Stimulated activated CD8-positive, alpha-beta memory T cell treated with anti-CD3 and anti-CD28 coated beads, Interleukin-4, amount 100 ng/mL, for 48 hours (primary cell): ENCODE data around the gene MYO15A.
A peak's percentile ranks its signal among the peaks of the same experiment; 100 is the strongest.

ENCODE experiments used
- DNase-seq: peaks from one replicate; pipeline ENCODE4 v3.0.0-alpha.2; 2020

MYO15A gene

DNA sequence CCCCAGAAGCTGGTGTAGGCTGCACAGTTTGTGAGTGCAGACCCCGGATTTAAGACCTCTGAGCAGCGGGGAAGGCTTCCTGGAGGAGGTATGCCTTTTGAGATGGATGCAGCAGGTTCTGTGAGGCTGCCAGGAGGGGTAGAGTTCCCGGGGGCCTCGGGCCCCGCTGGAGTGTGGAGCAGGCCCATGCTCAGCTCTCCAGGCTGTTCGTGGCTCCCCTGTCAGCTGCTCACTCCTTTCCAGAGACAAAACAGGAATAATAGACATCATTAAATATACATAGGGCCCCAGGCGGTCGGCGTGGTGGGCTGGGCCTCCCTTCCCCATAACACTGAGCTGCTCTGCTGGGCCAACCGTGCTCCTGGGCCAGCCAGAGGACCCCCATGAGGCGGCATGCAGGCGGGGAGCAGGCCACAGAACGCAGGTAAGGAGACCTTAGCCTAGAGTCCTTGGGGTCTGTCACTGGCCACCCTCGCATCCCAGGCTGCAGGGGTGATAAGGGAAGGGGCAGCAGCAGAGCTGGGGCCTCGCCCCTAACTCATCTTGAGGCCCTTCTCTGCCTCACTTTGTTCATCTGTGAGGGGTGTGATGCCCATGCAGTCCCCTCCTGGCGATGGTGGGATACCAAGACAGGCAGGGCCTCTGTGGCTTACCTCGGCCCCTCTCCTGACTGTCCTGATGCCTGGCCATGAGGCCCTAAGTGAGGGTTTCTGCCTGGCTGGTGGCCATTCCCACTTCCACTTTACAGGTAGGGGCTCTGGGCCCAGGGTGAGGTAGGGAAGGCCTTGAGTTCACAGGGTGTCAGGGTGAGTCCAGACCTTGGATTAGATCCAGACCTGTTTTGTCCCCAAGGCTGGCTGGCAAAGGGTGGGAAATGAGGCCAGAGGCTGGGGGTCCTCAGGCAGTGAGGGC lies at the start of gene MYO15A:
TSS of gene MYO15A (plus strand) at position 356 of the 912 bp plus-strand sequence. CDS start 10,045 bp downstream, outside the sequence.
- no peak for DNase-seq

DNA sequence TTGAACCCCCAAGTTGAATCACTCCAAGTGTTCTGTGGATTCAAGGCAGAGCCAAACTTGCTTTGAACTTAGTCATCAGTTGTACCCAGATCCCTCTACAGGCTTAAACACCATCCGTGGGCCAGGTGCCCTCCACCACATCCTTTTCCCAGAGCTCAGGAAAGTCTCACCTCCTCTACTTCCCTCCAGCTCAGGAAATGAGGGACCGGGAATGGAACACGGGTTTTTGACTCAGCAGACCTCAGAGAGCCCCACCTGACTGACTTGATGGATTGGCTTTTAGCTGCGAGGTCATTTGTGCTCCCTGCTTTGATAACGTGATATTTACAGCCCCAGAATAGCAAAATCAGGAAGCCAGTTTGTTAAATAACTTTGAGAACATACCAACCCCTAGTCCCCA lies 49.3 kb upstream of the MYO15A start:
- DNase-seq, result no peak

DNA sequence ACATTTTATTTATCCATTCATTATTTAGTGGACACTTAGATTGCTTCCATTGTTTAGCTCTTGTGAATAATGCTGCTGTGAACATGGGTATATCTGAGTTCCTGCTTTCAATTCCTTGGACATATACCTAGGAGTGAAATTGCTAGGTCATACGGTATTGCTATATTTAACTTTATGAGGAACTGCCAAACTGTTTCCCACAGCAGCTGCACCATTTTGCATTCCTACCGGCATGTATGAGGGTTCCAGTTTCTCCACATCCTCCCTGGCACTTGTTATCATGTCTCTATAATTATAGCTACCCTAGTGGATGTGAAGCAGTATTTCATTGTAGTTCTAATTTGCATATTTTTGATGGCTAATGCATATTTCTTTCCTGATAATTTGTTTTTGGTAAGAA lies 44.5 kb upstream of the MYO15A start:
- DNase-seq, result no peak

- no peak for DNase-seq
Observed at GRCh38 chr17:18065546-18065945, 43.0 kb upstream of the MYO15A start.

GRCh38 chr17:18066866-18067265 lies 41.7 kb upstream of the MYO15A start:
- no peak for DNase-seq

GRCh38 chr17:18069101-18069500 lies 39.5 kb upstream of the MYO15A start:
- no peak for DNase-seq

DNA sequence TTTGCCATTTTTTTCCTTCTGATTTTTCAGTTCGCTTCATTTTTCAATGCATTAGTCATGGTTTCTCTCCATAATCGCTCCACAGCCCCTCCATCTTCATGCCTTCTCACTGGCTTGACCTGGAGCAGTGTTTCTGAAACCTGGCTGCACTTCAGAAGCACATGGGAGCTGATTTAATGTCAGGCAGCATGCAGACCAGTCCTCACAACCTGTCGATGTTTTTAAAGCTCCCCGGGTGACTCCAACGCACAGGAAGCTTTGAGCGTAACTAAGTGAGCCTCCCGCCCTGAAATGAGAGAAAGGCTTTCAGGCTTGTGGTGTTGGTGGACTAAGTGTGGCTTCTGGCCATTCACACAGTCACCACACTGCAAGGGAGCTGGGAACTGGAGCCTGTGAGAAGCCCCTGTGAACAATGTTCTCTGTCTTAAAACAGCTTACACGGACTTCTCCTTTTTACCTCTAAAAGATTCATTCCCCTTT lies 37.7 kb upstream of the MYO15A start:
- no peak for DNase-seq

GRCh38 chr17:18071751-18072150 lies 36.8 kb upstream of the MYO15A start:
- DNase-seq, result no peak

DNA sequence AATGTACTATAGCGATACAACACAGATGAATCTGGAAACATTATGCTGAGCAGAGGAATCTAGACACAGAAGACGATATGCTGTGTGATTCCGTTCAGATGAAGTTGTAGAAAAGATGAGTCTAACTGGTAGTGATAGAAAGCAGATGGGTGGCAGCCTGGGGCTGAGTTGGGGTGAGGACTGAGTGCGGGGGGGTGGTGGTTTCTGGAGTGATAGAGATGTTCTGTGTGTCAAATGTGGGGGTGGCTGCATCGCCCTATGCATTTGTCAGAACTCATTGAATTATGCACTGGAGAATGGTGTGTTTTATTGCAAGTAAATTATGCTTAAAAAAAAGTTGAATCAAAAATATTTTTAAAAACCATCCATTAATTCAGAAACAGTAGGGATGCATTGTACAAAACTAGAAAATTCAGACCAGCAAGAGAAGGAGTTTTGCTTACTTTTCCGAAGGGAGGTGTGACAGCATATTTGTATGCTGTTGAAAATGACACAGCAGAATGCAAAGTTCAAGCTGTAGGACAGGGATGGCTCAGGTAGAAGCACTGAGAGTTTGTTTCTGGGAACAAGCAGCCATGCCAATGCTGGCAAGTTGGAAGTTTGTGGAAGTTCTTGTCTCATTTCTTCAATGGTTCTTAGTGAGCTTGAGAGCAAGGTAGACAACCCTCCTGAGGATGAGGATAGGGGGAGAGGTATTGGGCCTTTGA lies 33.8 kb upstream of the MYO15A start:
- no peak for DNase-seq

DNA sequence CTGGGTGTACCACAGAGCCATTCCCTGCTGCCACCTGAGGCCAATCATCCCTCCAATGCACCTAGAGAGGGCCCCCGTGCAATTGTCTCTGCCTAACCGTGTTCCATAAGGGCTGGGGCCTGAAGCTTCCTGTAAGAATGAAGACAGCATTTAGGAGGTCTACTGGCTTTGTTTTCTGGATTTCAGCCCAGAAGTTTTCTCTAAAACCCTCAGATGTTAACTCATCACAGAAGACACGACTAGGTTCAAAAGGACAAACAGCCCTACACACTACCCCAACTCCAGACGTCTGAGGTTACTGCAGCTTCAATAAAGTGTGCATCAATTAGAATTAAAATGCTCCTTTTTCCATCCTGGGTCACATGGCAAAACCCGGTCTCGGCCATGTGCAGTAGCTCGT lies 31.6 kb upstream of the MYO15A start:
- no peak for DNase-seq

- no peak for DNase-seq
Observed at GRCh38 chr17:18079543-18079942, 29.0 kb upstream of the MYO15A start.

GRCh38 chr17:18084256-18084655 lies 24.3 kb upstream of the MYO15A start:
- no peak for DNase-seq

GRCh38 chr17:18087610-18088491 lies 20.7 kb upstream of the MYO15A start, which contains the start of gene DRG2:
Gene DRG2 (plus strand): TSS chr17:18087948. CDS start chr17:18088024, 76 bp downstream.
- peak; percentile 97 for DNase-seq

DNA sequence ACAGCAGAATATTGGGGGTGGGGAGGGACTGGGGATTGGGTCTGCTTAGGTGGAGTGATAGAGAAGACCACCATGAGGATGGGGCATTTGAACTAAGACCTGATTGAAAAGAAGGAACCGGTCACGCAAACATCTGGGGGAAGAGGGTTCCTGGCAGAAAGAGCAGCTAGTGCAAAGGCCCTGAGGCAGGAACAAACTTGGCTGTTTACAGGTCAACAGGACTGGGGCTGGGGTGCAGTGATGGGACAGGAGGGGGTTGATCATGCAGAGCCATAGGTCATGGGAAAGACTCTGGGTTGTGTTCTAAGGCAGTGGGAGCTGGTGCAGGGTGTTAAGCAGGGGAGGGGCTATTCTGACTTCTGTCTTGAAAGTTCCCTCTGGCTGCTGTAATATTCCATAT lies 18.9 kb upstream of the MYO15A start:
- DNase-seq, result no peak

DNA sequence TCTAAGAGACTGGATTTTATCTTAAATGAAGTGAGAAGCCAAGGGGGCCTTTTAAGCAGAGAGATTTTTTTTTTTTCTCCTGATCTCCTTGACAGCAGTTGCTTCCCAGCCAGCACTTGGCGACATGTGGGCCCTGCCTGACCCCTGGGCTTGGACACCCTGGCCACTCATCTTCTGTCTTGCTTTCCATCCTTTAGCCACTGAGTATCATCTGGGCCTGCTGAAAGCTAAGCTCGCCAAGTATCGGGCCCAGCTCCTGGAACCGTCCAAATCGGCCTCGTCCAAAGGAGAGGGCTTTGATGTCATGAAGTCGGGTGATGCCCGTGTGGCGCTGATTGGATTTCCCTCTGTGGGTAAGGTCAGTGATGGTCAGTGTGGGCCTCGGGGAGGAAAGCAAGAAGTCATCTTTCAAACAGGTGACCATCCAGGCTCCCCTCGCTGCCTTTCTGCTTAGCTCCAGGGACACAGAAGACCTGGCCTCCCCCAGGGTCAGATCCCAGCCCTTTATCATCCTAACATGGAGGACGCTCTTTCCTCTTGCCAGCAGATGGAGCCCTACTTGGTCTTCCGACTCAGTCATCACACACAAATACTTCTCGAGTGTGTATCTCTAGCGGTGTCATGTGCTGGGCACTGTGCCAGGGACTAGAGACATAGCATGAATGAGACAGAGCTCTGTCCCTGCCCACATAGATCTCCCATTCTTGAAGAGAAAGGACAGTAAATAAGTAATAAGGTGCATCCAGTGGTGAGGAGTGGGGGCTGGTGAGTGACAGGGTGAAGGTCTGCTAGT lies 14.7 kb upstream of the MYO15A start:
- DNase-seq, result peak; percentile 39

DNA sequence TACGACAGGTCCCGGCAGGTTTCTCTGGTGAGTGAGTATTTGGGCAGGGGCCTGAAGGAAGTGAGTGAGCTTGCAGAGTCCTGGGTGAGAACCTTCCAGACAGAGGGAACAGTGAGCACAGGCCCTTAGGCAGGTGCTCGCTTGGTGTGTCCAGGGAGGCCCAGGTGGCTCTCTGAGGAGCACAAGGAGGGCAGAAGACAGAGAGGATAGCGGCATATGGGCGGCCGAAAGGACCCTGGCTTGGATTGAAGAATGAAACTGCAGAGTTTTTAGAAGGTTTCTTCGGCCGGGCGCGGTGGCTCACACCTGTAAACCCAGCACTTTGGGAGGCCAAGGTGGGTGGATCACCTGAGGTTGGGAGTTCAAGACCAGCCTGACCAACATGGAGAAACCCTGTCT lies 14.1 kb upstream of the MYO15A start:
- no peak for DNase-seq

GRCh38 chr17:18099516-18099915 lies 9.0 kb upstream of the MYO15A start:
- DNase-seq, result no peak

GRCh38 chr17:18100616-18101015 lies 7.9 kb upstream of the MYO15A start:
- DNase-seq, result no peak

DNA sequence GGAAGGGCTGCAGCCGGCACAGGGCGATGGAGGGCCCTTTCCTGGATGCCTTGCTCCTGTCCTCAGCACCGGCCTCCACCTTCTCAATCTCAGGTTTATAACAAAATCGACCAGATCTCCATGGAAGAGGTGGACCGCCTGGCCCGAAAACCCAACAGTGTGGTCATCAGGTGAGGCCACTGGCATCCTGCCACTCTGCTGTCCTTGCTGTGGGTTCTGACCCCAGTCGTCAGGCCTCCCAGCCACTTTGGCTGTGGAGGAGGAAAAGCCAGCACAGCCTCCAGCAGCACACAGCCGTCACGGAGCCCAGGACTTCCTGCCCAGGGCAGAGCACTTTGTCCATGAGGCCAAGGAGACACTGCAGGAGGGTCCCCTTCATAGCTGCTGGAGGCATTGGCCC lies 6.7 kb upstream of the MYO15A start:
- no peak for DNase-seq

DNA sequence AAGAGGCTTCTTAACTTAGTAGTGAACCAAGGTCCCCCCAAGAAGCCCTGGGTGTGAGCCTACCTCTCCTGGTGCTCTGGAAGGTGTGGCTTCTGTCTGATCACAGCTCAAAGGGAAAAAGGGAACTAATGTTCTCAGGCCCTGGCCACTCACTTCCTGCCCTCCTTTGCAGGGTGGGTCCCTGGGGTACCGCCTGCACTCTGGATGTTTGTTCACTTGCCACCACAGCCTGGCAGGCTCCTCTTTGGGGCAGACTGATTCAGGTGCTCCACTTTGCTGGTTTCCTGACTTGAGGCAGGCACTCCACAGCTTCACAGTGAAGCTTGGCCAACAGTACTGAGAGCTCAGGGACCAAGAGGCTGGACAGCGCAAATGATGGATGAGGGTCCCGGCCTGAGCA lies 5.9 kb upstream of the MYO15A start:
- no peak for DNase-seq

DNA sequence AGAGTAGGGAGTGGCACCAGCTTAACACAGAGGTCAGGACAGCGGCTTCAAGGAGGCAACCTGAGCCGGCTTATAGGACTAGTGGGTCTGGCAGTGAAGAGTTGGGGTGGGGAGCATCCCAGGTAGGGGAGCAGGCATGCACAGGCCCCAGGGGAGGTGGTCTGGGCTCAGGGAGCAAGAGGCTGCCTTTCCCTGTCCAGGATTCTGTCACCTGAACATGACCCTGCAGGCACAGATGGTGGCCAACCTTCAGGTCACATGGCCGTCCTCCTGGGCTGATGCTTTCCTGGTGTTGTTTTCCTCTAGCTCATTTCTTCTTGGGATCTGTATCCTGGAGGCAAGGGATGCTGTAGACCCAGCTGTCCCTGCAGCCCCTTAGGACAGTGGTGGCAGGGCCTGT lies 3.5 kb upstream of the MYO15A start:
- no peak for DNase-seq

GRCh38 chr17:18105595-18105994 lies 3.0 kb upstream of the MYO15A start:
- no peak for DNase-seq
